Activated naive CD4-positive, alpha-beta T cell treated with Interleukin-2 at 50 U/mL for 16 hours (primary cell): ENCODE results near the gene IL1RAPL2.
"Not testable (repeated sequence)": the region's sequence is repeated elsewhere in the genome, so short reads cannot be mapped to it uniquely, and the experiment has no call there.

Experiments used
- DNase-seq: peaks from one replicate; pipeline ENCODE4 v3.0.0-alpha.2; 2020

Gene IL1RAPL2

DNA sequence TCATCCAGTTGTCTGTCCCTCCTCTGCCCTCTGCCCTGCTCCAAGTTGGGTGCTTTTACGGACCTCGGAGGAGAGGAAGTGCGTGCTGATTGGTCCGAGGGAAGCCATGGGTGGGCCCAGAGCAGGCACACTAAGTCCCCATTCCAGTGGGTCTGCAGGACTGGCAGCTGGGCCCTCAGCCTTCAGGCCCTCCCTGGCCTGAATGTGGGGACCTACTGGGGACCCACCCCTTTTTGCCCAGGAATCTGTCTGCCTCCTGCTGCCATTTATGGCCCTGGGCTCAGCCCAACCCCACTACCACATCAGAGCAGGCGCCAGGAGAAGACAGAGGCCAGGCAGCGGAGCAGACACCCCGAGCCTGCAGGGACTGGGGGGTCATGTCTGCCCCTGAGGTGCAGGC lies 484.9 kb downstream of the IL1RAPL2 start:
- DNase-seq, result no peak

DNA sequence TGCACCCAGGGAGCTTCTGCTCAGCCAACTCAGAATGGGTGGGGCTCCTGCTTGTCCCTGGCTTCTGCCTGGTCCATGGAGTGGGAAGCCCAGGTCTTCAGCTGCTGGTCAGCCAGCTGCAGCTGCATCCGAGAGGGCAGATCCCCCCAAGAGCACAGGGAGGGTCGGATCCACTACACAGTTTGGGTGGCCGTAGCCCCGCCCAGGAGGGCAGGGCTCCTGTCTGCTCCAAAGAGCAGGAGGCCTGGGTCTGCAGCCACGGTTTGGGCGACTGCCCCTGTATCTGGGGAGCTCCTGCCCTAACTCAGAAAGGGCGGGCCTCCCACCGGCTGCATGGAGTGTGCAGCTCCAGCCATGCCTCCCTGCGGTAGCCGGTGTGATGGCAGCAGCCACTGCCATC lies 485.4 kb downstream of the IL1RAPL2 start:
- DNase-seq, result no peak

DNA sequence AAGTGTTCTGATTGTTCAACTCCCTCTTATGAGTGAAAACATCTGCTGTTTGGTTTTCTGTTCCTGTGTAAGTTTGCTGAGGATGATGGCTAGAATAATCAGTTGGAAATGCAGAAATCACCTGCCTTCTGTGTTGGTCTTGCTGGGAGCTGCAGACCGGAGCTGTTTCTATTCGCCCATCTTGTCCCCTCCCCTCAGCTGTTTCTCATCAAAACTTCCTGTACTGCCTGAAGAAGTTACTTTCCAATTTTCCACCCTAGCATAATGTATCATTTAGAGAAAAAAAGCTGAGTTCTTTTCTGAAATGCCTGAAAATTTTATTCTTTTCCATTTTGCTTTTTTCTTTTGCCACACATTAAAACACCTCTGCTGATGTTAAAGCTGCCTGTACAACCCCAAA lies 486.9 kb downstream of the IL1RAPL2 start:
- no peak for DNase-seq

DNA sequence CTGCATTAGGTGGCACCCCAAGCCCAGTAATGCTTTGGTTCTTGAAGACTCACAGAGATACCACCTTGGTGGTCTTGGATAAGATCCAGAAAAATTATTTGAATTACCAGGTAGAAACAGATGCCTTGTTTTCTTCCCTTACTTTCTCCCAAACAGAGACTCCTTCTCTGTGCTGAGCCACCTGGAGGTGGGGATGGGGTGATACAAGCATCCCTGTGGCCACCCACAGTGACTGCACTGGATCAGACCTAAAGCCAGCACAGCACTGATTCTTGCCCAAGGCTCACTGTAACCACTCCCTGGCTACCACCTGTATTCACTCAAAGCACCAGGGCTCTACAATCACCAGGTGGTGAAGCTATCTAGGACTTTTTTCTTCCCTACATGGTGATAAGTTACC lies 497.7 kb downstream of the IL1RAPL2 start:
- DNase-seq, result no peak

DNA sequence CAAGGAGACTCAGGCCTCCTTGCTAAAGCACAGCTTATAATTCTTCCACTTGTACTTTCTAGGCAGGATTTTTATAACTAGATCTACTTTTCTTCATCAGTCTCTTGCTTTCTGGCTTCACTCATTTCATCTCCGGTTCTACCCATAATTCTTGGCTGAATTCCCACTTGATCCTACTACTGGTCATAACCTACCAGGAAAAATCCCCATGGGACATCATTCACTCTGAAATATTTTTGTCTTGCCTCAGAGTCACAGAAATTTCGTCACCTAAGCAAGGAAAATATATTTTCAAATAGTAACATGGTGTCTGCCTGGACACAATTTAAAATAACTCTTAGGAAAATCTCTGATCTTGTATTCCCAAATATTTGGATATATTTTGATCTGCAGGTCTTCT lies 532.2 kb downstream of the IL1RAPL2 start:
- no peak for DNase-seq

DNA sequence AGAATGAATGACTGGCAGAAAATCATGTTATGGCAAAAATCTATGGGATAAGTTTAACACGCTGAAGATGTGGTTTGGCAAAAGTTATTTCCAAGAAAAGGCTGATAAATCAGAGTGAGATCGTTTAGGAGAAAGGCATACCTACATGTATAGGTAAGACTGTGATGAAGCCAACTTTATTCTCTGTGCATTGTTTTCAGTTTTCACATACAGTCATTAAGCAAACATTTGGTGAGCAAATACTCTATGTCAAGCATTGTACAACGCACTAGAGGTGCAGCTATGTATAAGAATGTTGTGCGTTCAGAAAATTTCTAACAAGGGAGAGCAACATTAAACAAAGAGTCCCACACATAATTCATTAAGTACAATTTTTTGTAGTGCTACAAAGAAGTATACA lies 532.8 kb downstream of the IL1RAPL2 start:
- DNase-seq, result no peak

DNA sequence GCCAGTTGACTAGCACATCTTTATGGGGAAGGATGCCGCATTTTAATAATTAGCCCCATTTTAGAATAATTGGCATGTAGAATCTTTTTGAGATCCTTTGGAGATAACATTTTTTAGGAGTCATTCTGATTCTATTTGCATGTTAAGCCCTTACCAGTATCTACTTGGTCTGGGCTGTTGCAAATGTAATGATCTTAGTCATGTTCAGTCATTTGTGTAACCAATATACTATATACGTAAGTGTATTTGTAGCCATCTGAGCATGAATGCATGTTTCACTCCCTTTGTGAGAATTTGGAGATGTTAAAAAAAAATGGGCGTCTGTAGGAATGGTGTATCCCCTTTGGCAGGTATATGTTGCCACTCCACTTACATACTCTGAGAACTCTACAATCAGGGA lies 535.4 kb downstream of the IL1RAPL2 start:
- no peak for DNase-seq

DNA sequence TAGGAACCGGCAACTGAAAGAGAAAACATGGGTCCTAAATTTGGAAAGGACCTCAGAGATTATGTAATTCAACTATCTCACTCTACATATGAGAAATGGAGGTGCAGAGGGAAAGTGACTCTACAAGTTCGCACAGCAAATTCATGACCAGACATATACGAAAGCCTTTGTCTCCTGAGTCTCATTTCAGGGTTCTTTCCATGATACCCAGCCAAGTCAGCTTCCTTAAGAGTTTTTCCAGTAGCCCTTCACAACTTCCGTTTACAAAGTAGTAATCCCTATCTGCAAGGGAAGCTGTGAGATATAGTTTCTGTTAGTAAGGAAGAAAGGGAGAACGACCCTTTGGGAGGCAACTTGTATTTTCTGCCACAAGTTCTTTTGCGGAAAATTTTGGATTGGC lies 543.9 kb downstream of the IL1RAPL2 start:
- no peak for DNase-seq

DNA sequence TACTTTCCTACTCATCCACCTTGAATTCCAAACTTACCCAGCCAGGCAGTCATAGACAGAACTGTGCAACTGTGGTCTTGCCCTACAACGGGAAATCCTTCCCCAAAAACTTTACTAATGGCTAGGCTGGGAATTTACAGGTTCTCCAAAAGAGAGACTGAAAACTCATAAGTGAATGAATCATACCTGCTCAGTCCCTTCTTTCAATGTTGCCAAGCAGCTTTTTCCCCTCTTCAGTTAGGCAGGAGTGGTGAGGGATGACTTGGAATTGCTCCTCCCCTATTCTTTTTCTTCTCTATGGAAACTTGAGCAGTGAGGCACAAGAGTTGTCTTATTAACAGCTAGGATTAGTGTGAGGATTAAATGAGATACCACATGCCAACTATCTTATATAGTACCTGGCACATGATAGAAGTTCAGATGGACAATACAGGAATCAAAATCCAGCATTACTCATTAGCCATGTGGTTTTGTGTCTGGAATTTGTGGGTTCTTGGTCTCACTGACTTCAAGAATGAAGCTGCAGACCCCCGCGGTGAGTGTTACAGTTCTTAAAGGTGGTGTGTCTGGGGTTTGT lies 548.6 kb downstream of the IL1RAPL2 start:
- no peak for DNase-seq

DNA sequence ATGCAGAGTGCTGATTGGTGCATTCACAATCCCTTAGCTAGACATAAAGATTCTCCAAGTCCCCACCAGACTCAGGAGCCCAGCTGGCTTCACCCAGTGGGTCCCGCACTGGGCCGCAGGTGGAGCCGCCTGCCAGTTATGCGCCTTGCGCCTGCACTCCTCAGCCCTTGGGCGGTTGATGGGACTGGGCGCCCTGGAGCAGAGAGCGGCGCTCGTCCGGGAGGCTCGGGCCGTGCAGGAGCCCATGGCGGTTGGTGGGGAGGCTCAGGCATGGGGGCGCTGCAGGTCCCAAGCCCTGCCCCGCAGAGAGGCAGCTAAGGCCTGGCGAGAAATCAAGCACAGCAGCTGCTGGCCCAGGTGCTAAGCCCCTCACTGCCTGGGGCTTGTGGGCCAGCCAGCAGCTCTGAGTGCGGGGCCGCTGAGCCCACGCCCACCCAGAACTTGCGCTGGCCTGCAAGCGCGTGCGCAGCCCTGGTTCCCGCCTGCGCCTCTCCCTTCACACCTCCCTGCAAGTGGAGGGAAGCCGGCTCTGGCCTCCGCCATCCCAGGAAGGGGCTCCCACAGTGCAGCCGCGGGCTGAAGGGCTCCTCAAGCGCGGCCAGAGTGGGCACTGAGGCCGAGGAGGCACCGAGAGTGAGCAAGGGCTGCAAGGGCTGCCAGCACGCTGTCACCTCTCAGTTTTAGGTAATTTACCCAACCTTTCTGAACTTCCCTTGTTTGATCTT lies 549.8 kb downstream of the IL1RAPL2 start:
- DNase-seq, result not testable (repeated sequence)

DNA sequence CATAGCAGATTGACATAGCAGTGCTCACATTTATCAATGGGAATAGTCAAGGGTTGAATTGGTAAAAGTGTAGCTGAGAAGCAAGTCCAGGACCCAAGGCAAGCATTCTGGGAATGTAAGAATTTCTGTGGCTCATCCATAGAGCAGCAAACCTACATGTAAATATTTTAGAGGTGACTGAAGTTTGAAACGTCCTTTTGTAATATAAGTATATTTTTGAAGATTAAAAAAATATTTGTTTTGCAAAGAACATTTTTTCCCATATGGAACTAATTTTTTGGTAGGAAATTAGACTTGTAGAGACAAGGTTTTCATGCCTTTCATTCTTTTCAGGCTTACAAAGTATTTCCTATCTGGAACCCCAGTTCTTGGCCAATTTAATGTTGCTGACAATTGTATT lies 550.5 kb downstream of the IL1RAPL2 start:
- DNase-seq, result no peak

DNA sequence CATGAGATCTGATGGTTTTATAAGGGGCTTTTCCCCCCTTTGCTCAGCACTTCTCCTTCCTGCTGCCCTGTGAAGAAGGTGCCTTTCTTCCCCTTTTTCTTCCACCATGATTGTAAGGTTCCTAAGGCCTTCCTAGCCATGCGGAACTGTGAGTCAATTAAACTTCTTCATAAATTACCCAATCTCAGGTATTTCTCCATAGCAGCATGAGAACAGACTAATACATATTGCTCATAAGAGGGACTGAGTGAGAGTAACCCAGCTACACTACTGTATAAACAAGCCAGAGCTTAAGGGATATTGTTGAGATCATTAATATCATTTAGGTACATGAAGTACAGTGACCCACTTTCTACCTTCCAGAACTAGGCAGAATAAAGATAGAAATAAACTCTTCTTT lies 551.6 kb downstream of the IL1RAPL2 start:
- DNase-seq, result no peak

DNA sequence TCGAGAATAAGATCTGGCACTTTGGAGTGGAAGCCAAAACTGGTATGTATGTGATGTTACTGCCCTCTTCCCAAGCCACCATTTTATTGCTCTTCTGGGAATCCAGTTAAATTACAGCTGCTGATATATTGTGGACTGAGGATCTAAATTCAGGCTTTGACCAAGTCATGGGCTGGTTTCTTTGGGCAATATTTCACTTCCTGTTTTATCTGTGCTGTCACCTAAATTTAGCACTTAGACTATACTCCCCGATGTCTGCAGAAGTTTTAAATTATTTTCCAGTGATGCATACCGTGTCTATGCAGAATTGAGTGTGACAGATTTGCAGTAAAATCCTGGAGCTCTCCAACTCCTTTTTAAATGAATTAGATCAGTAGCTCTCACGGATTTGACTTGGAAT lies 554.5 kb downstream of the IL1RAPL2 start:
- DNase-seq, result no peak

DNA sequence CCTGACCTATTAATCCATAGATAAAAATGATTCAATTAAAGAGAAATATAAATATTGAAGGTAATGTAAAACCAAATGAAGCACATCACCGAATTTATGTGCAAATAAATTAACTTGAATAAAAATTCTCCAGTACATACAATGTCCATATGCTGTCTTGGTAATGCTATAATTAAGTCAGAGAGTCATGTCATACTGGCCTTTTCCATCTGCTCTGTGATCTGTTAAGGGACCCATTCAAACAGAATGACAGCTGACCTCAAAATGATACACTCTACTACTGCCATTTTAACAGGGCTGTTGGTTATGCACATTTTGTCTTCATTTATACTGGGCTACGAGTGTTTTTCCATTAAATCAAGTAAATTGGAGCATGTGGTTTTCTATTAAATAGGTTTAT lies 555.2 kb downstream of the IL1RAPL2 start:
- no peak for DNase-seq

DNA sequence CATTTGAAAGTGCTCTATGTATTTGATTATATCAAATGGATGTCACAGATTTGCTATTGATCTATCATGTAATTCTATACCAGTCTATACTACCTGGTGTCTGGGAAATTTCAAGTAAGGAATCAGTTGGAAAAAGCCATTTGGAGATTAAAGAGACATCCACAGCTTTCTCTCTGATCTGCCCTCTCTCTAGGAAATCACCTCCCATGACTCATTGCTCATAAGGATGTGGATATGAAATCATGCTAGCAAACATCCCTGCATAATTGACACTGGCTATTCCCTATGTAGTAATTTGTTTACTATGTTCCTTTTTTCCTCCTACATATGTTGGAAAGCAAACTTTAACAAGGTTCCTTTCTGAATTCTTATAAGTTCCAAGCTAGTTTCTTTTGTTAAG lies 560.2 kb downstream of the IL1RAPL2 start:
- no peak for DNase-seq

DNA sequence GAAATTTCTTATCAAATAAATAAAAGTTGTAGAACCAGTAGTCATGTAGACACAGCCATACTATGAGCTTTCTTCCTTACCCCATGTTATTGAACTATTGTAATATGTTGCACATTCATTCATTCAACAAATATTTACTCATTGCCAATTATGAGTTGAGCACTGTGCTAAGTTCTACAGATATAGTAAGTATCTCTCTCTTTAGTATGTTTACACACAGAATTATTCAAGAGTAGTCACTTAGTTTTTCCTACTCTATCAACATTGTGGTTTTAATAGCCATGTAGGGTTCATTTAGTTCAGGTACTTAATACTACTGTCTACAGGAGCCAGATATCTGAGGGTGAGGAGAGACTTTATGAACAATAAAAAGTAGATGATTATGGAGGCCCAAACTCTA lies 568.3 kb downstream of the IL1RAPL2 start:
- DNase-seq, result no peak

DNA sequence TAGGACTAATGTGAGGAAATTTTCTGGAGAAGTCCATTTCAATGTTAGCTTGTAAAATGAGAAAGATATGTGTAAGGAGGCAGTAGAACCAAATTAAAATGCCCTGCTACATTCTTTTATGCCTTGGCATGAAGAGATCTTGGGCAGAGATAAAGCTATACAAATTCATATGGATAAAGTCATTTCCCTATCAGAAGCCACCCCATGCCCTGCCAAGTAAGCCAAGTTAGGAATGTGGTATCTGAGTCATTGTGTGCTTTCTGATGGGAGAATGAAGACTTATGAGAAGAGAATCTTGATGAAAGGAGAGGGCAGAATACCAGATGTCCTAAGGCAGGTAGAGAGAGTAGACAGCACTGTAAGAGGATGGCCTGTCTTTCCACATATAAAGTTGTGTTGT lies 570.8 kb downstream of the IL1RAPL2 start:
- no peak for DNase-seq

DNA sequence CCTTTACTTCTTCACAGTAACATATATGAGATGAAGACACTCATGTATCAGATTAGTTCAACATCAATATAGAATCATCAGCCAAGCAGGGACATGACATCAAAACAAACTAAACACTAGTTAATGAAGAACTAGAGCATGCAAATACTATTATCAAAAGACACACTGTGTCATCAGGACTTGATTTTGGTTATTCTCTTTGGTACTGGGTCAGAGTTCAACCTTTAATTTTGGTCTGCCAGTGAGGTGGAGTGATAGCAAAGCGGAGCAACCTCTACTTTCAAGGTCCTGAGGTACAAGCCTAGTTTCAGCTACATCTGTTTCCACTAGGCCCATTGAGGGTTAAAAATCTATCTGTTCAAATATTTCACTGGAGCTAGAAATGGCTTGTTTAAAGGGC lies 584.0 kb downstream of the IL1RAPL2 start:
- DNase-seq, result no peak

DNA sequence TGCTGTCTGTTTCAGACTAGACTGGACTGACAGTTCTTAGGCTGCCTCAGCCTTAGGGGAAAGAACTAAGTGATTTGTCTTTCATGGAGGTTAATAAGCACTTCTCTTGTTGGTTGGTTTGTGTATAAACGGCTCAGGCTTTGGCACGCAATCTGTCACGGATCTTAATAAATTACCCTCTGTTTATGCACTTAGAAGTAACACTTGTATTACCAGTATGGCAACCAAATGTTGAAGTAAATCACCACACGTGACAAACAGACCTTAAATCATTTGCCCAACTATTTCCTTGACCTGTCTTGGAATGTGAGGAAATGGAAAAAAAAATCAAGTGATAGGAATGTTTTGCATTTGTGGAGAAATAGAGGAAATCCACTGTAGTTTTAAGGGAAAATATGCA lies 584.6 kb downstream of the IL1RAPL2 start:
- no peak for DNase-seq

DNA sequence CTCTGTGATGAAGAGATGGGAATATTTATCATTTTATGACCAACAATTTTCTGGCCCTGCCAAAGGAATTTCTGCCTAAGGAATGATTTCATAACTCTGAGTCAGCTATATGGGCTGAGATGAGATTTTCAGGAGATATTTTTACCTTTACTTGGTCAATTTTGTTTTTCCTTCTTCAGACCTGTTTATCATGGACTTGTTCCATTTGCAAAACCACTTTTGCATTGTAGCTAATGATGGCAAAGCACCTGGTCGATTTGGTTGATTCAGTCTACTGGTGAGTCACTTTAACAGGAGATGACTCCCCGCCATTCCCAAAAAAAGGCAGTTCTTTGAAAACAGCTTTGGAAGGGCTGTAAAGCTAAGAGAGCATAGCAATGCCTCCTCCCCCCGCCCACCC lies 601.2 kb downstream of the IL1RAPL2 start:
- DNase-seq, result no peak

DNA sequence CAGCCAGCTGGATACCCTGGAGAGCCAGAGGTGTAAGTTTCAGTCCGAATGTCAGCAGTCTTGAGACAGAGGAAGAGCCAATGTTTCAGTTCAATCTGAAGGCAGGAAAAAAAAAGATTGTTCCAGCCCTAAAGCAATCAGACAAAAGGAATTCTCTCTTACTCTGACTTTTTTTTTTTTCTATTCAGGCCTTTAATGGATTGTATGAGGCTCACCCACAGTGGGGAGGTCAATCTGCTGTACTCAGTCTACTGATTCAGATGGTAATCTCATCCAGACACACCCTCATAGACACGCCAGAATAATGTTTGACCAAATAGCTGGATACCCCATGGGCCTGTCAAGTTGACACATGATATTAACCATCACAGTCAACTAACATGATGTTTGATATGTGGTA lies 602.6 kb downstream of the IL1RAPL2 start:
- no peak for DNase-seq

DNA sequence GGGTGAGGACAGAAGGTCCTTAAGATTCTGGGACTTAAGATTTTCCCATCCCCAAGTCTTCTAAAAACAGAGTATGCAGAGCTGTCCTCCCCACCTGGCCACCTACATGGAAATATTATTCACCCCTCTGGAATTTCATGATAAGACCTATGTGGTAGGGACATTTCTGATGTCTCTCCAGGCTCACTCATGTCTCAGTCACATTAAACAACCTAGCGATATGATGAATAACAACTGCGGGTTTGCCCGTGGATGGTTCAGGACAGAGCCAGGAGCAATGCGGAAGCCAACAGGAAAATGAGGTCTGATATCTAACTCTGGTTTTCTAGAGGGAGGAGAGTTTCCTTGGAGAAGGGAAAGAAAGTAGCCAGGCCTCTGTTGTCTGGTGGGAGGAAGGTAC lies 607.1 kb downstream of the IL1RAPL2 start:
- DNase-seq, result no peak

DNA sequence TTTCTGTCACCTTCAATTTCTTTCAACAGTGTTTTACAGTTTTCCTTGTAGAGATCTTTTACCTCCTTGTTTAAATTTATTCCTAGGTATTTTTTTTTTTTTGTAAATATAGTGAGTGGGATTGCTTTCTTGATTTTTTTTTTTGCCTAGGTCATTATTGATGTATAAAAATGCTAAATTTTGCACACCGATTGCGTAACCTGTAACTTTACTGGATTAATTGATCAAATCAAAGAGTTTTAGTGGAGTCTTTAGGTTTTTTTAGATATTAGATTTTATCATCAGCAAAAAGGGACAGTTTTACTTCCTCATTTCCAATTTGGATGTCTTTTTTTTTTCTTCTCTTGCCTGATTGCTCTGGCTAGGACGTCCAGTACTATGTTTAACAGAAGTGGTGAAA lies 613.6 kb downstream of the IL1RAPL2 start:
- DNase-seq, result no peak

DNA sequence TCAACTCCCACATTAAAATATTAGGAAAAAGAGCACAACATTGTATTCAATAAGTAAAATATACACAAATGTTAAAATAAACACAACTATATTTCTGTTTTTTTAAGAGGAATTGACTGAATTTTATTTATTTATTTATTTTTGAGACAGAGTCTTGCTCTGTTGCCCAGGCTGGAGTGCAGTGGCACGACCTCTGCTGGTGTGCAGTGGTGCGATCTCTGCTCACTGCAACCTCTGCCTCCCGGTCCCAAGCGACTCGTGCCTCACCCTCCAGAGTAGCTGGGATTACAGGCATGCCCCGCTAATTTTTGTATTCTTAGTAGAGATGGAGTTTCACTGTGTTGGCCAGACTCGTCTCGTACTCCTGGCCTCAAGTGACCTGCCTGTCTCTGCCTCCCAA lies 623.1 kb downstream of the IL1RAPL2 start:
- DNase-seq, result no peak

DNA sequence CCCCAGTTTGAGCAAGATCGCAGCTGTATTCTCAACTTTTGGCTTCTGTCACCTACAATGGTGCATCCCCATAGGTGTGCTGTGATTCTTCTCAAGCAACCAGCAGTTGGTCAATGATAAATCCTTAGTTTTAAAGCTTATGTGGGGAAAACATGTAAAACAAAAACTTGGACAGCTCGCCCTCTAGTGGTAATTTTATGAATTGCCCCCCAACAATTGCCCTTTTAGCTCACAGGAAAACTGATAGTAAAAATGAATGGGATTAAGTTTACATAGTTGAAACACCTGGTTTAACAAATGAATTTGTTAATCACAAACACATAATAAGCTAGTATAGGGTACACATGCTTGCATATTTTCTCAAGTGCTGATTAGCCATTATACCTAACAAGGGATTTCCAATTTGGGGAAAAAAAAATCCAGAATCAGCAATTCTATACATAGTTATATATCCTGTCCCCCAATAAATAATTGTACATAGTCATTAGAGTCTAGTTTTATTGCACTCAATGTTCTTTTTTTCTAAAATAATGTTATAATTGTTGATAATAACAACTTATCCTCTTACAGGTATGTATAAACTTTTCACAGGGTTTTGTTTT lies 624.4 kb downstream of the IL1RAPL2 start:
- DNase-seq, result no peak
